HG03064 (cell line): ENCODE data around the gene VEGFB.

Experiments
- ATAC-seq: cut with Tn5 transposase; IDR thresholded peaks from one replicate; pipeline ENCODE4 v1.9.1; 2021; ENCODE audit warnings: low read depth; ENCODE audit not compliant: unreplicated experiment

The VEGFB gene, protein sequence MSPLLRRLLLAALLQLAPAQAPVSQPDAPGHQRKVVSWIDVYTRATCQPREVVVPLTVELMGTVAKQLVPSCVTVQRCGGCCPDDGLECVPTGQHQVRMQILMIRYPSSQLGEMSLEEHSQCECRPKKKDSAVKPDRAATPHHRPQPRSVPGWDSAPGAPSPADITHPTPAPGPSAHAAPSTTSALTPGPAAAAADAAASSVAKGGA

GRCh38 chr11:64233913-64234586 is at the start of gene VEGFB:
TSS of gene VEGFB (plus strand) at chr11:64234584. CDS start at chr11:64234834, 250 bp downstream.
- no peak for ATAC-seq

DNA sequence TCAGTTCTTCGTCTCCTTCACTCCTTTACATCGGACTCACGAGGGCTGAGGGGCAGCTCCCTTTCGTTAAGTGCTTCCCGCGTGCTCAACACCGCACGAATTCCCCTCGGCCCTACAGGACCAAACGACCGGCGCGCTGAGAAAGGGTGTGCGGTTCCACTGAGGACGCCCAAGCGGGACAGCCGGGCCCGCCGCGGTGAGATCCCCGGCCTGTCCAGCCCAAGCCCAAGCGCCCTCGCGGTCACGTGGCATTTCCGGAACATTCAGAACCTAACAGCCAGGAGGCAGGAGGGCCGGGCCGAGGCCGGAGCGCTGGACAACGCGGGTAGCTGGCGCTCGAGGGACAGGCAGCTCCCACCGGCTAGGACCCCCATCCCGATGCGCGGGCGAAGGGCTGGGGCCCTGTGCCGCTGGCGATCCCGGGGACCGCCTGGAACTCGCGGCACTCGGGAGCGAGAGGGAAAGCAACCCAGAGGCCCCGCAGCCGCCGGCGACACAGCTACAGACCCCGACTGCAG is 49.1 kb upstream of the VEGFB start:
- ATAC-seq, result peak; percentile 16

GRCh38 chr11:64185693-64186491 is 48.5 kb upstream of the VEGFB start, which contains the start of gene STIP1:
TSS of gene STIP1 (plus strand) at chr11:64186171. CDS start at chr11:64186262, 91 bp downstream.
- ATAC-seq, result peak; percentile 84

DNA sequence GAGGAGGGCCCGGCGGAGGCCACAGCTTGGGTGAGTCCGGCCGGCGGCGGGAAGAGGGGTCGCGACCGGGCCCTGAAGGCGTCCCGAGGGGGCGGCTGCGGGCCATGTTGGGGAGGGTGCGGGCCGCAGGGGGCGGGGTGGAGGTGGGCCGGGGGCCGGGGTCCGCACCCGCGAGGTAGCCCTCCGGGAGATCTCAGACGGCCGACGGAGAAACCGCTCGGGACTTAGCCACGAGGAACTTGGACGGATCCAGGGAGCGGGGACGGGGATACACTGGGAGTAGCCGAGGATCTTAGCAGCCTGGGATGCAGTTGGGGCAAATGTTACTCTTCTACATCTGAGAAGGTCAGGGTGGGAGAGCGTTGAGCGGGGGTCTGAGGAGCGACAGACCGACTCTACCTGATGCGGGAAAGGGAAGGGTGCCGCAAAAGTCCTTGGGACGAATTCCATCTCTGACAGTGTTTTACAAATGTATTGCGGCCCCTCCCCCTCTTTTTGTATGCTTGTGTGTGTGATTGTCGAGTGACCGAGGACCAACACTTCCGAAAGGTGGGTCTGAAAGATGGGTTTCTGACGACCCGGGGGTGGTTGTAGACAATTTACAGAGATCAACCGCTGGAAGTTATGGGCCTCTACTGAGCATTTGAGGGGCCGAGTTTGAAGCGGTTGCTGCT is 47.8 kb upstream of the VEGFB start:
- peak; percentile 8 for ATAC-seq

GRCh38 chr11:64192434-64192833 is 42.0 kb upstream of the VEGFB start:
- no peak for ATAC-seq

GRCh38 chr11:64196626-64197025 is 37.8 kb upstream of the VEGFB start:
- no peak for ATAC-seq

DNA sequence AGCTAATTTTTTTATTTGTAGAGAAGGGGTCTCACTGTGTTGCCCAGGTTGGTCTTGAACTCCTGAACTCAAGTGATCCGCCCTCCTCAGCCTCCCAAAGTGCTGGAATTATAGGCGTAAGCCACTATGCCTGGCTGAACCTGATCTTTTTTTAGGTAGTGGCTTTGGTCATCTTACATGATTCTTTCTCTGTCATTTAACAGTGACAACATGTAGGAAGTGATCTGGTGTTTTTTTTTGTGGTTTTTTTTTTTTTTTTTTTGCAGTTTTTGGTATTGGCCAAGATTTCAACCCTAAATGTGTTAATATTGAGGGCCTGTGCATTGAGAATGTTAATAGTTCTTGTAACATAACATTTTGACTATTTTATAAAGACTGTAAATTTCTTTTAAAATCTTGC is 35.9 kb upstream of the VEGFB start:
- ATAC-seq, result no peak

DNA sequence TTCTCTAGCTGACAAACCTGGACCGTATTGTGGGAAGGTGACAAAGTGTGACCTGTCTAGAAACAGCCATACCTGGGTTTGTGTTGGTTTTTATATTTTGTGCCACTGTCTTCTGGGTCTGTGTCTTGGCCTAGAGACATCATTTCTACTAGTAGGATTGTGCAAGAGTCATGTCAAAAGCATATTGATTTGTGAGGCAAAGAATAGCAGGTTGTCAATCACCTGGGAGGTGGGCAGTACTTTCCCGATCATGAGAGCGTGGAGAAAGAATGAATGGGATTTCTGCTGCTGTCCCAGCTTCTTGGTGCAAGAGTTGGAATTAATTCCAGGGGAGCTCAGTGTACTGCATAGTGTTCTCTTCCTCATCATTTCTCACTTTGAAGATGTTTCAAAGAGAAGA is 32.8 kb upstream of the VEGFB start:
- ATAC-seq, result no peak

DNA sequence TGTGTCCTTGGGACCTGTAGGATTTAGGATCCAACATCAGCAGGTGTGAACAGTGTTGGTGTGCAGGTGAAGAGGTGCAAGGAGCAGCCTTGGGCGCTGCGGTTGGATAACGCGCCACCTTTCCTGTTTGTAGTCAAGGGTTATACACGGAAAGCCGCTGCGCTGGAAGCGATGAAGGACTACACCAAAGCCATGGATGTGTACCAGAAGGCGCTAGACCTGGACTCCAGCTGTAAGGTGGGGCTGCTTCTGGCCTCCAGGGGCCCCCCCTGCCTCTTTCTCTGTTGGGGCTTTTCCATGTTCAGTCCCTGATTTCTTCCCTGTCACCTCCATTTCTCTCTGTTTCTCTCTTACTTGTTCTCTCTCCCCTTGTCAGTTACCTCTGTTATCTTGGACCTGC is 31.4 kb upstream of the VEGFB start:
- no peak for ATAC-seq

DNA sequence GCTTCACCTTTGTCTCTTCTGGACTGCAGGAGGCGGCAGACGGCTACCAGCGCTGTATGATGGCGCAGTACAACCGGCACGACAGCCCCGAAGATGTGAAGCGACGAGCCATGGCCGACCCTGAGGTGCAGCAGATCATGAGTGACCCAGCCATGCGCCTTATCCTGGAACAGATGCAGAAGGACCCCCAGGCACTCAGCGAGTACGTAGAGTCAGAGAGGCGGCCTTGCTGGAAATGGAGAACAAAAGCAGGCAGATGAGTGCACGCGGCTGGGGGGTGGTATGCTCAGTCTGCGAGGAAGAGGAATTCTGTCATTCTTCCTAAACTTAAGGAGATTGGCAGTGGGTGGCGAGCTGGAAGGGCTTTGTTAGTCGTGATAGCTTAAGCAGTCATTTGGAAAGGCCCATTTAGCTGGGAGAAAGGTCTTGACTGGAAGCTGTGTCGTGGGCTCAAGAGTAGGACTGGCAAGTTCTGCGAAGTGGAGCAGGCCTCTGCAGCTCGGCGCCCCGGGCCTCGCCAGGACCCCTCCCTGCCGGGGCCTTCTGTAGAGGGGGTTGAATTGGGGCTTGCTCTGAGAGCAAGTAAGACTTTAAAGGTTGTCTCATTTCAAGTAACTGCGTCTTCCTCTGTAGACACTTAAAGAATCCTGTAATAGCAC is 30.8 kb upstream of the VEGFB start:
- no peak for ATAC-seq

DNA sequence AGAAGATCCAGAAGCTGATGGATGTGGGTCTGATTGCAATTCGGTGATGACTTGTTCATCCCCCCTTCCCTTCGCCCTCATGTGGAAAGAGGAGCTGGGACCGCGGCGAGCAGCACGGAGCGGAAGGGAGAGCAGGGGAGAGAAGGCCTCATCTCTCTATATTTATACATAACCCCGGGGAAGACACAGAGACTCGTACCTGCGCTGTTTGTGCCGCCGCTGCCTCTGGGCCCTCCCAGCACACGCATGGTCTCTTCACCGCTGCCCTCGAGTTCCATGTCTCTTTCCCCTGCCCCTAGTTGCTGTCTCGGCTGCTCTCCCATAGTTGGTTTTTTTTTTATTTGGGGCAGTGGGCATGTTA is 30.3 kb upstream of the VEGFB start:
- ATAC-seq, result no peak

DNA sequence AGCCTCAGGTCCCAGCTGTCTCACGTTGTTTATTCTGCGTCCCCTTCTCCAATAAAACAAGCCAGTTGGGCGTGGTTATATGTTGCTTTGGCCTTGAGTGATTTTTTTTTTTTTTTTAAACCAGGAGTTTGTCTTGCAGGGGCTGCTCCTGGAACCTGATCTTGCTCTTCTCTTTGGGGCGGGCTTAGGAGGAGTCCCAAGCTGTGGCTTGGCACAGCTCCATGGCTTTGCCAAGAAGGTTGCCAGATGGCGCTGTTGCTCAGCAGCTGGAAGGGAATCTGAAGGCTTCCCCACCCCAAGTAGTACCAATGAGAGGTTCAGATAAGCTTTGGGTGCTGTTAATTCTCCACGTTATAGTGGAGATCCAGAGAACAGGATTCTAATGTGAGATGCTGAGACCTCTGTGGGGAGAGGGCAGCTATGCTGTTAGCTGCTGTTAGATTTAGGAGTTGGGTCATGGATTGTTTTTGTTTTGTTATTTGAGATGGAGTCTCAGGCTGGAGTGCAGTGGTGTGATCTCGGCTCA is 29.9 kb upstream of the VEGFB start:
- no peak for ATAC-seq

GRCh38 chr11:64206457-64207255 is 27.7 kb upstream of the VEGFB start, which contains the start of gene FERMT3:
TSS of gene FERMT3 (plus strand) at chr11:64206721. CDS start at chr11:64207365, 644 bp downstream.
- ATAC-seq, result no peak

GRCh38 chr11:64207256-64208085 is 26.9 kb upstream of the VEGFB start:
- peak; percentile 43 for ATAC-seq

GRCh38 chr11:64208086-64208795 is 26.1 kb upstream of the VEGFB start:
- no peak for ATAC-seq

GRCh38 chr11:64208796-64209562 is 25.4 kb upstream of the VEGFB start:
- ATAC-seq, result no peak

DNA sequence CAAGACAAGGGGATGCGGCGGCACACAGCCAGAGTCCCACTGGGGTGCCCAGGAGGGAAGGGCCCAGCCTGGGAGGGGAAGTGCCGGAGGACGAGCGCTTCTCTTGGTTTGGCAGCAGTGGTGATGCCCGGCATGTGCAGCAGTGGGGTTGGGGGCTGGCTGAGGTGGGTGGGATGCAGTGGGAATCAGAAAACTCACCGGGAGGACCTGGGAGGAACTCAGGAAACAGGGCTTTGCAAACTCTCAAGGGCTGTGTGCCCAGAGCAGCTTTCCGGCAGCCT is 24.9 kb upstream of the VEGFB start:
- ATAC-seq, result no peak
